ENCODE data around the gene GATAD2B.

The GATAD2B gene

GRCh38 chr1:153832293-153832692 lies 90.5 kb downstream of the GATAD2B start:
- Histone ChIP-seq H3K36me3 (ENCODE audit: control insufficient read depth, insufficient read depth, low read length) (peaks cover 6% of the 10 kb centered on the region), H3K79me2 (ENCODE audit: control insufficient read depth, insufficient read depth, low read length) (peaks cover 2% of the 10 kb centered on the region), H3K4me2 (ENCODE audit: low read length) (no peak overlapping the region), H2AK5ac (ENCODE audit: low read length) (no peak overlapping the region), H3K27me3 (ENCODE audit: insufficient read depth, low read length, poor library complexity) (no peaks in the 10 kb centered on the region), H3K4me3 (ENCODE audit: low read length) (no peak overlapping the region), H3K56ac (ENCODE audit: low read length) (no peak overlapping the region), H4K5ac (ENCODE audit: low read length) (no peak overlapping the region), H4K8ac (ENCODE audit: low read depth, low read length) (no peak overlapping the region), H3K79me1 (ENCODE audit: low read length) (peaks cover 7% of the 10 kb centered on the region), H3K18ac (ENCODE audit: low read length) (no peak overlapping the region), H3K9ac (ENCODE audit: low read length) (no peak overlapping the region), H2BK120ac (ENCODE audit: low read depth, low read length) (no peak overlapping the region), H3K23ac (ENCODE audit: low read length) (no peak overlapping the region), H3K27ac (ENCODE audit: low read depth, low read length) (no peak overlapping the region), H3K4me1 (ENCODE audit: control insufficient read depth, low read depth, low read length) (no peaks in the 10 kb centered on the region), H3K4ac (ENCODE audit: low read depth, low read length) (no peak overlapping the region), H2BK15ac (replicated peaks; ENCODE audit: low read depth) (no peak overlapping the region), H2BK5ac (ENCODE audit: low read length) (no peak overlapping the region)
- DNase-seq, result no peak
- WGBS (ENCODE audit: extremely low coverage, insufficient coverage, low lambda C conversion rate), result no CpG with 5 or more reads among the region's 3 CpGs

- H3K79me2 ChIP-seq (ENCODE audit: control insufficient read depth, insufficient read depth, low read length), result peaks cover 2% of the 10 kb centered on the region
- no peak overlapping the region for H4K8ac ChIP-seq (ENCODE audit: low read depth, low read length)
- no peak overlapping the region for H2AK5ac ChIP-seq (ENCODE audit: low read length)
- H3K23ac ChIP-seq (ENCODE audit: low read length), result no peak overlapping the region
- H3K4ac ChIP-seq (ENCODE audit: low read depth, low read length), result no peak overlapping the region
- no peak overlapping the region for H3K56ac ChIP-seq (ENCODE audit: low read length)
- H4K5ac ChIP-seq (ENCODE audit: low read length), result no peak overlapping the region
- H3K9ac ChIP-seq (ENCODE audit: low read length), result no peak overlapping the region
- no peak for DNase-seq
- no peak overlapping the region for H2BK15ac ChIP-seq (replicated peaks; ENCODE audit: low read depth)
- H3K18ac ChIP-seq (ENCODE audit: low read length), result no peak overlapping the region
- no peak overlapping the region for H3K27ac ChIP-seq (ENCODE audit: low read depth, low read length)
- no peaks in the 10 kb centered on the region for H3K4me1 ChIP-seq (ENCODE audit: control insufficient read depth, low read depth, low read length)
- no peaks in the 10 kb centered on the region for H3K27me3 ChIP-seq (ENCODE audit: insufficient read depth, low read length, poor library complexity)
- H2BK120ac ChIP-seq (ENCODE audit: low read depth, low read length), result no peak overlapping the region
- H3K36me3 ChIP-seq (ENCODE audit: control insufficient read depth, insufficient read depth, low read length), result peaks cover 8% of the 10 kb centered on the region
- no peak overlapping the region for H2BK5ac ChIP-seq (ENCODE audit: low read length)
- H3K79me1 ChIP-seq (ENCODE audit: low read length), result peaks cover 5% of the 10 kb centered on the region
- H3K4me3 ChIP-seq (ENCODE audit: low read length), result no peak overlapping the region
- no peak overlapping the region for H3K4me2 ChIP-seq (ENCODE audit: low read length)
- WGBS (ENCODE audit: extremely low coverage, insufficient coverage, low lambda C conversion rate), result no CpG with 5 or more reads among the region's 2 CpGs
These were observed 91.7 kb downstream of the GATAD2B start for GRCh38 chr1:153831026-153831425.

GRCh38 chr1:153827168-153827964 lies 95.4 kb downstream of the GATAD2B start:
- H3K27ac ChIP-seq (ENCODE audit: low read depth, low read length), result no peak overlapping the region
- no peak overlapping the region for H2BK15ac ChIP-seq (replicated peaks; ENCODE audit: low read depth)
- no peak overlapping the region for H3K9ac ChIP-seq (ENCODE audit: low read length)
- H4K5ac ChIP-seq (ENCODE audit: low read length), result no peak overlapping the region
- H3K4me2 ChIP-seq (ENCODE audit: low read length), result no peak overlapping the region
- no peak overlapping the region for H3K4me3 ChIP-seq (ENCODE audit: low read length)
- H3K27me3 ChIP-seq (ENCODE audit: insufficient read depth, low read length, poor library complexity), result no peaks in the 10 kb centered on the region
- H2AK5ac ChIP-seq (ENCODE audit: low read length), result no peak overlapping the region
- peaks cover 1% of the 10 kb centered on the region for H3K79me1 ChIP-seq (ENCODE audit: low read length)
- H2BK5ac ChIP-seq (ENCODE audit: low read length), result no peak overlapping the region
- H3K23ac ChIP-seq (ENCODE audit: low read length), result no peak overlapping the region
- no CpG with 5 or more reads among the region's 6 CpGs for WGBS (ENCODE audit: extremely low coverage, insufficient coverage, low lambda C conversion rate)
- no peaks in the 10 kb centered on the region for H3K79me2 ChIP-seq (ENCODE audit: control insufficient read depth, insufficient read depth, low read length)
- no peak overlapping the region for H3K4ac ChIP-seq (ENCODE audit: low read depth, low read length)
- H3K56ac ChIP-seq (ENCODE audit: low read length), result no peak overlapping the region
- no peak overlapping the region for H3K18ac ChIP-seq (ENCODE audit: low read length)
- no peak for DNase-seq
- no peak overlapping the region for H2BK120ac ChIP-seq (ENCODE audit: low read depth, low read length)
- no peak overlapping the region for H4K8ac ChIP-seq (ENCODE audit: low read depth, low read length)
- no peaks in the 10 kb centered on the region for H3K4me1 ChIP-seq (ENCODE audit: control insufficient read depth, low read depth, low read length)
- H3K36me3 ChIP-seq (ENCODE audit: control insufficient read depth, insufficient read depth, low read length), result peaks cover 8% of the 10 kb centered on the region

GRCh38 chr1:153818876-153819275 lies 103.9 kb downstream of the GATAD2B start:
- DNase-seq, result no peak
- H2BK120ac ChIP-seq (ENCODE audit: low read depth, low read length), result no peak overlapping the region
- no peak overlapping the region for H3K4me3 ChIP-seq (ENCODE audit: low read length)
- H3K56ac ChIP-seq (ENCODE audit: low read length), result no peak overlapping the region
- H3K4me2 ChIP-seq (ENCODE audit: low read length), result no peak overlapping the region
- no peaks in the 10 kb centered on the region for H3K27me3 ChIP-seq (ENCODE audit: insufficient read depth, low read length, poor library complexity)
- no peak overlapping the region for H3K18ac ChIP-seq (ENCODE audit: low read length)
- no peak overlapping the region for H3K4ac ChIP-seq (ENCODE audit: low read depth, low read length)
- H2BK15ac ChIP-seq (replicated peaks; ENCODE audit: low read depth), result no peak overlapping the region
- no peak overlapping the region for H3K9ac ChIP-seq (ENCODE audit: low read length)
- H4K8ac ChIP-seq (ENCODE audit: low read depth, low read length), result no peak overlapping the region
- H3K79me1 ChIP-seq (ENCODE audit: low read length), result no peaks in the 10 kb centered on the region
- H3K36me3 ChIP-seq (ENCODE audit: control insufficient read depth, insufficient read depth, low read length), result peaks cover 10% of the 10 kb centered on the region
- H3K23ac ChIP-seq (ENCODE audit: low read length), result no peak overlapping the region
- H2BK5ac ChIP-seq (ENCODE audit: low read length), result no peak overlapping the region
- no peak overlapping the region for H3K27ac ChIP-seq (ENCODE audit: low read depth, low read length)
- no peak overlapping the region for H4K5ac ChIP-seq (ENCODE audit: low read length)
- no peaks in the 10 kb centered on the region for H3K4me1 ChIP-seq (ENCODE audit: control insufficient read depth, low read depth, low read length)
- H3K79me2 ChIP-seq (ENCODE audit: control insufficient read depth, insufficient read depth, low read length), result no peaks in the 10 kb centered on the region
- no CpG with 5 or more reads among the region's 2 CpGs for WGBS (ENCODE audit: extremely low coverage, insufficient coverage, low lambda C conversion rate)
- H2AK5ac ChIP-seq (ENCODE audit: low read length), result no peak overlapping the region

- H3K4ac ChIP-seq (ENCODE audit: low read depth, low read length), result no peak overlapping the region
- H3K79me1 ChIP-seq (ENCODE audit: low read length), result no peaks in the 10 kb centered on the region
- no peak overlapping the region for H3K4me2 ChIP-seq (ENCODE audit: low read length)
- no peak overlapping the region for H2BK5ac ChIP-seq (ENCODE audit: low read length)
- H2BK120ac ChIP-seq (ENCODE audit: low read depth, low read length), result no peak overlapping the region
- no peak overlapping the region for H3K56ac ChIP-seq (ENCODE audit: low read length)
- H3K27me3 ChIP-seq (ENCODE audit: insufficient read depth, low read length, poor library complexity), result no peaks in the 10 kb centered on the region
- no peak overlapping the region for H3K9ac ChIP-seq (ENCODE audit: low read length)
- H3K23ac ChIP-seq (ENCODE audit: low read length), result no peak overlapping the region
- H4K5ac ChIP-seq (ENCODE audit: low read length), result no peak overlapping the region
- no peak overlapping the region for H2AK5ac ChIP-seq (ENCODE audit: low read length)
- no CpG with 5 or more reads among the region's 13 CpGs for WGBS (ENCODE audit: extremely low coverage, insufficient coverage, low lambda C conversion rate)
- H3K27ac ChIP-seq (ENCODE audit: low read depth, low read length), result no peak overlapping the region
- no peak overlapping the region for H4K8ac ChIP-seq (ENCODE audit: low read depth, low read length)
- peaks cover 16% of the 10 kb centered on the region for H3K36me3 ChIP-seq (ENCODE audit: control insufficient read depth, insufficient read depth, low read length)
- H3K4me3 ChIP-seq (ENCODE audit: low read length), result no peak overlapping the region
- H3K18ac ChIP-seq (ENCODE audit: low read length), result no peak overlapping the region
- no peak for DNase-seq
- H3K79me2 ChIP-seq (ENCODE audit: control insufficient read depth, insufficient read depth, low read length), result no peaks in the 10 kb centered on the region
- H2BK15ac ChIP-seq (replicated peaks; ENCODE audit: low read depth), result no peak overlapping the region
- H3K4me1 ChIP-seq (ENCODE audit: control insufficient read depth, low read depth, low read length), result no peaks in the 10 kb centered on the region
These were observed 106.4 kb downstream of the GATAD2B start for GRCh38 chr1:153816283-153816889.

All from mesendoderm (in vitro differentiated cells).